ENCODE measurements around the gene ADAT3. TPM values are rescaled to one million over a fixed set of nuclear protein-coding genes. Genes with fewer than 3 reads are reported as not detected.

The ADAT3 gene
- total RNA-seq, 4 donors from 2014 or later: 1.0 to 5.5 (median 2.8) TPM

DNA sequence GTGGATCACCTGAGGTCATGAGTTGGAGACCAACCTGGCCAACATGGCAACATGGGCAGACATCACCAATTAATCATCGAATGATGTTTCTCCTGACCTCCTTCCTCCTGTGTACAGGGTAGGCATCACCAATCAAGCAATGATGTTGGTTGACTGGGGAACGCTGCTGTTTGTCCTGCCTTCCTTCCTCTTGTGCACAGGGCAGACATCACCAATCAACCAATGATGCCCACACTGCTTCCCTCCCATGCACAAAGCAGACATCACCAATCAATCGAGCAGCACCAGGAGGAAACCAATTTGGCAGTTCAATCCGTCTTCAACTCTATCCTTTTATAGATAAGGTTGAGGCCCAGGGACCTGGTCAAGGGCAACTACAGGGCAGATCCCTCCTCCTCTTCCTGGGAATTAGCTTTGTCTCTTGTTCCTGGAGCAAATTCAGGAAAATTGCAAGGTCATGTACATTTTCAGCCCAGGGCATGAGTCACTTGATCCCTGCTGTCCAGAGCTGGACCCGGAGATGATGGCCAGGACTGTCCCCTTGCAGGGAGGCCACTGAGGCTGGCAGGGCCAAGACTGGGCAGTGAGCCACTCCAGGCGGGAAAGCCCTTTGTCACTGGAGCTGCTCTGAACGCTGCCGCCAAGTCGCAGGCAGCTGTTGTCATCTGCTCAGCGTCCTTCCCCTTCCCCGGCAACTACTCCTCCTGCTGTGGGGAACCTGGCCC is 30.4 kb downstream of the ADAT3 start:
- Histone ChIP-seq H3K4me1 (peaks cover 3 to 4% of the 10 kb centered on the region in 2 donors), H3K4me3 (no peak overlapping the region), H3K36me3 (no peaks in the 10 kb centered on the region), H3K9me3 (no peaks in the 10 kb centered on the region), H3K27ac (no peak overlapping the region), H3K27me3 (no peaks in the 10 kb centered on the region)
- TF ChIP-seq POLR2A (IDR thresholded peaks at IDR 0.05): no peak
- TF ChIP-seq, protein P1, sequence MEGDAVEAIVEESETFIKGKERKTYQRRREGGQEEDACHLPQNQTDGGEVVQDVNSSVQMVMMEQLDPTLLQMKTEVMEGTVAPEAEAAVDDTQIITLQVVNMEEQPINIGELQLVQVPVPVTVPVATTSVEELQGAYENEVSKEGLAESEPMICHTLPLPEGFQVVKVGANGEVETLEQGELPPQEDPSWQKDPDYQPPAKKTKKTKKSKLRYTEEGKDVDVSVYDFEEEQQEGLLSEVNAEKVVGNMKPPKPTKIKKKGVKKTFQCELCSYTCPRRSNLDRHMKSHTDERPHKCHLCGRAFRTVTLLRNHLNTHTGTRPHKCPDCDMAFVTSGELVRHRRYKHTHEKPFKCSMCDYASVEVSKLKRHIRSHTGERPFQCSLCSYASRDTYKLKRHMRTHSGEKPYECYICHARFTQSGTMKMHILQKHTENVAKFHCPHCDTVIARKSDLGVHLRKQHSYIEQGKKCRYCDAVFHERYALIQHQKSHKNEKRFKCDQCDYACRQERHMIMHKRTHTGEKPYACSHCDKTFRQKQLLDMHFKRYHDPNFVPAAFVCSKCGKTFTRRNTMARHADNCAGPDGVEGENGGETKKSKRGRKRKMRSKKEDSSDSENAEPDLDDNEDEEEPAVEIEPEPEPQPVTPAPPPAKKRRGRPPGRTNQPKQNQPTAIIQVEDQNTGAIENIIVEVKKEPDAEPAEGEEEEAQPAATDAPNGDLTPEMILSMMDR (IDR thresholded peaks at IDR 0.05): no peak
- no peak for DNase-seq
- intact Hi-C loops (cut with DNase I; ENCODE audit: low total_unique reads): no loop called here

DNA sequence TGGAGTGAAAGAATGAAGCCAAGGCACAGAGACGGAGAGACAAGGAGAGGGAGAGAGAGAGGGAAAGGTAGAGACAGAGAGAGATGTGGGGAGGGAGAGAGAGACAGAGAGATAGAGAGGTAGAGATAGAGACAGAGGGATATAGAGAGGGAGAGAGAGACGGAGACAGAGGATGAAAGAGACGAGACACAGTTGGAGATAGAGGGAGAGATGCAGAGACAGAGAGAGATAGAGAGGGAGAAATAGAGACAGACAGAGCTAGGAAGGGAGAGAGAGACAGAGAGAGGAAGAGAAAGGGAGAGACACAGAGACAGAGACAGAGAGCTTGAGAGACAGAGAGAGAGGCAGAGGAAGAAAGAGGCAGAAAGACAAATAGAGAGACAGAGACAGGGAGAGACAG is 31.2 kb downstream of the ADAT3 start:
- H3K4me3 ChIP-seq: no peak overlapping the region
- intact Hi-C loops (cut with DNase I; ENCODE audit: low total_unique reads): no loop called here

DNA sequence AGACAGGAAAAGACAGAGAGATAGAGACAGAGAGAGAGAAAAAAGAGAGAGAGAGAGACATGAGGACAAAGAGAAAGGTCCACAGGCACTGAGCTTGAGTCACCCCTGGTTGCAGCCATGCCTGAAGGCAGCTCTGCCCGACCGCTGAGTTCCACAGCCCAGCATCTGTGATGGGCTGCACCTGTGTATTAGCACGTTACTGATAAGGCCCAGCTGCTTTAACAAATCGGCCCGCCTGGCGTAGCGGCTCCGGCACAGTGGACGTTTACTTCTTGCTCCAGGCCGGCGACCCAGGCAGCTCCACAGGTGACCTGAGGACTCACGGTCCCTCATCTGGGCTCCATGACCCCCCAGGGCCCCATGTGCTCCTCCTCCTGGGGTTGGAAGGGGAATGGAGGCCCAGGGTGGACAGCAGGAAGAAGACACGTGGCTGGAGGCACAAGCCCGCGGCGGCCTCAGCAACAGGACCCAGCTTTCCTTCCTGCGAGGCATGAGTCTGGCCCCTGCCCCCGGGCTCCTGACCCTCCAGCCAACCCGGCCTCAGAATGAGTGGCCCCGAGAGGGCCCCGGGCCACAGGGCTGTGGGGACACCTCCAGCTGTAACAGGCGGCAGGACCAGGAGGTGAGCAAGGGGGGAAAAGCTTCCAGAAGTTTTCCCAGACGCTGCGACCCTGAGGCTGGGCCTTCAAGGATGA is 31.9 kb downstream of the ADAT3 start:
- Histone ChIP-seq H3K4me1 (peaks cover 3 to 4% of the 10 kb centered on the region in 2 donors), H3K27ac (no peak overlapping the region), H3K36me3 (no peaks in the 10 kb centered on the region), H3K9me3 (no peaks in the 10 kb centered on the region), H3K27me3 (no peaks in the 10 kb centered on the region), H3K4me3 (no peak overlapping the region)
- no peak for TF ChIP-seq POLR2A (IDR thresholded peaks at IDR 0.05)
- TF ChIP-seq, protein P1 (IDR thresholded peaks at IDR 0.05): no peak
- intact Hi-C loops (cut with DNase I; ENCODE audit: low total_unique reads): no loop called here
- no peak for DNase-seq

More for the DNA sequence above, 31.2 kb downstream of the ADAT3 start:
- TF ChIP-seq POLR2A (IDR thresholded peaks at IDR 0.05): no peak
- Histone ChIP-seq H3K9me3 (no peaks in the 10 kb centered on the region), H3K36me3 (no peaks in the 10 kb centered on the region), H3K27me3 (no peaks in the 10 kb centered on the region), H3K4me1 (peaks cover 3 to 4% of the 10 kb centered on the region in 2 donors), H3K27ac (no peak overlapping the region)
- DNase-seq: no peak

DNA sequence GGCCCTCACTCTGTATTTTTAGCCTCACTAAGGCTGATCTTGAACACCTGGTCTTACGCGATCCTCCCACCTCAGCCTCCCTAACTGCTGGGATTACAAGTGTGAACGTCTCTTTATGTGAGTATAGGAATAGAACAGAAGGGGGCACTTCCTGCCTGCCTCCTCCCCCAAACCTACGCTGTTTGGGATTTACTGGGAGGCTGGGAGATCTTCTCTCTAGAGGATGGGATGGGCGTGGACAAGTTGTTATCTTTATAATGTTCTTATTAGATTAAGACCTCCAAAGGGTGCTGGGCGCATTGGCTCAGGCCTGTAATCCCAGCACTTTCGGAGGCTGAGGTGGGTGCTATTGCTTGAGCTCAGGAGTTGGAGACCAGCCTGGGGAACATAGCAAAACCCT is 32.9 kb downstream of the ADAT3 start:
- no peaks in the 10 kb centered on the region for H3K27me3 ChIP-seq
- no peaks in the 10 kb centered on the region for H3K36me3 ChIP-seq
- no peak overlapping the region for H3K4me3 ChIP-seq
- H3K4me1 ChIP-seq: peaks cover 3 to 13% of the 10 kb centered on the region in 2 donors
- no peak for TF ChIP-seq POLR2A (IDR thresholded peaks at IDR 0.05)
- TF ChIP-seq, protein P1 (IDR thresholded peaks at IDR 0.05): no peak
- no peaks in the 10 kb centered on the region for H3K9me3 ChIP-seq
- intact Hi-C loops (cut with DNase I; ENCODE audit: low total_unique reads): no loop called here
- H3K27ac ChIP-seq: no peak overlapping the region
- no peak for DNase-seq

DNA sequence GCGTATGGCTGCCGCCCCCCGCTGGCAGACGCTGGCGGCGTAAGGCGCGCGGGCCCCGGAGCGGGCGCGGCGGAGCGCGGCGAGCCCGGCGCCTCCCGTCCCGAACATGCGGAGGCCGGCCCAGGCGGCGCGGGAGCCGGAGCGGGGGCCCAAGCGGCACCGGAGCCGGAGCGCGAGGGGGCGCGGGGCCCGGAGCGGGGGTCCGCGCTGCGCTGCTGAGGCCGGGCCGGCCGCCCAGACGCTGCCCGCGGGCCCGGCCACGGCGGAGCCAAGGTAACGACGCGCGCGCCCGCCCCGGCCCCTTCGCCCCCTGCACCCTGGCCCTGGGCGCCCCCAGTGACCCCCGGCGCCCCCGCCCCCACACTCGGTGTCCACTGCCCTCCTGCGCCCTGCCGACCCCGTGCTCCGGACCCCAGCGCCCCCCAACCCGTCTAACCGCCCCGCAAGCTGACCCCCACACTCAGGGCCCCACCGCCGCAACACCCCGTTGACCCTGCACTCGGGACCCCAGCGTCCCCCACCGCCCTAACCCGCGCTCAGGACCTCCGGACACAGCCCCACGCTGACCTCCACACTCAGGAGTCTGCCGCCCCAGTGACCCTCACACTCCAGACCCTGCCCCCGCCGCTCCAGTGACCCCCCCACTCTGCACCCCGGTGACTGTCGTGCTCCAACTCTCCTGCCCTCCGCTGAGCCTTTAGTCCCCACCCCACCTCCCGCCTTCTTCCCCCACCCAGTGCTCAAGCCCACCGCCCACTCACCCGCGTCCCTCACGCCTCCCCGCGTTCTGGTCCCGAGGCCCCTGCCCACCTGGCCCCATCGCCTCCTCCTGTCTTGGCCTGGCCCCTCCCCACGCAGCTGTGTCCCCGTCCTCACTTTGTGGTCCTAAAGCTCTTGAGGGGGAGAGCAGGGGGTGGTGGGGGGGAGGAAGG is 36.2 kb downstream of the ADAT3 start, which contains the start of gene CSNK1G2:
CSNK1G2 (plus strand) TSS at position 27 of the 932 bp plus-strand sequence. CDS start 28,601 bp downstream, outside the sequence.
- H3K9me3 ChIP-seq: no peaks in the 10 kb centered on the region
- H3K27me3 ChIP-seq: no peaks in the 10 kb centered on the region
- peak within 1 kb of the TSS; percentile 95 to 99 for H3K27ac ChIP-seq
- peak in 1 of 2 donors; percentile 38 for TF ChIP-seq POLR2A (IDR thresholded peaks at IDR 0.05)
- TF ChIP-seq, protein P1 (IDR thresholded peaks at IDR 0.05): peak in 2 of 4 experiments; percentile 68 to 72
- no peaks in the 10 kb centered on the region for H3K36me3 ChIP-seq
- peaks cover 3 to 14% of the 10 kb centered on the region in 2 donors for H3K4me1 ChIP-seq
- peak within 1 kb of the TSS; percentile 64 to 73 for H3K4me3 ChIP-seq
- peak; percentile 43 to 51 for DNase-seq
- intact Hi-C loops (cut with DNase I; ENCODE audit: low total_unique reads): no loop called here

Data from uterus (tissue), 4 donors.